Large intestine (tissue), 3 donors: ENCODE data around the gene IL7R. TPM values are rescaled to one million over a fixed set of nuclear protein-coding genes. Genes with fewer than 3 reads are reported as not detected.
A peak's percentile ranks its signal among the peaks of the same experiment; 100 is the strongest.

Source experiments
- DNase-seq, 2 donors: peaks; one replicate each; pipeline versions ENCODE4 v3.0.0 to v3.0.0-alpha.2; 2013
- H3K27ac ChIP-seq: one replicate; pipeline ENCODE4 v1.5.1; 2013; ENCODE audit warnings: low read length
- H3K27me3 ChIP-seq: 2 replicates; pipeline ENCODE4 v1.6.1; 2013; ENCODE audit warnings: low read length; ENCODE audit not compliant: control insufficient read depth, insufficient read depth
- H3K36me3 ChIP-seq: 2 replicates; pipeline ENCODE4 v1.6.1; 2013; ENCODE audit warnings: low read length; ENCODE audit not compliant: control insufficient read depth, insufficient read depth
- H3K4me1 ChIP-seq: one replicate; pipeline ENCODE4 v1.6.1; 2013; ENCODE audit warnings: low read length; ENCODE audit not compliant: control insufficient read depth, insufficient read depth
- H3K4me3 ChIP-seq: one replicate; pipeline ENCODE4 v1.5.1; 2013; ENCODE audit warnings: low read length
- H3K9me3 ChIP-seq: one replicate; pipeline ENCODE4 v1.6.1; 2013; ENCODE audit warnings: mild to moderate bottlenecking, low read depth, low read length, moderate library complexity; ENCODE audit not compliant: control insufficient read depth
- WGBS: methylation state at CpG from one replicate; pipeline ENCODE4 v1.1.5; 2013; ENCODE audit warnings: low lambda C conversion rate; ENCODE audit not compliant: insufficient coverage; 5-methylcytosine and 5-hydroxymethylcytosine counted together
- polyA plus RNA-seq: library from polyadenylated mRNA; unstranded; fragments of 120-200 nt; gene quantifications from one replicate; pipeline ENCODE4 v1.2.1, GENCODE V29; 2013

The IL7R gene
- polyA plus RNA-seq, 1 donor: 9.9 TPM

DNA sequence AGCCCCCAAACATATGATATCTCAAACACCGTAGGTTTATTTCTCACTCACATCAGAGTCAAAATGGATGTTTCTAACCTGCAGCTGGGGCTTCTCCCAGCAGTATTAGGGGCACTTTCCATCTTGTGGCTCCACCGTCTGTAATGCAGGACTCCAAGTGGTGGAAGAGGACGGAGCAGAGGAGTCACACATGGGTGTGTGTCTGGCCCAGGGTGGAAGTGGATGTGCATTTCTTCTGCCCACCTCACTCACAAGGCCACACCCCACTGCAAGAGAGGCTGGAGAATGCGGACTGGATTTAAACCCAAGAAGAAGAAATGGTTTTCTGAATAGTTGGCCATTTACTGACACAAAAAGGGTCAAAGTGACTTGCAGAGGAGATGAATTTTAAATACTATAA is 13.9 kb downstream of the IL7R start:
- Histone ChIP-seq H3K27me3 (no peaks in the 10 kb centered on the region), H3K36me3 (no peaks in the 10 kb centered on the region), H3K4me3 (no peak overlapping the region), H3K27ac (no peak overlapping the region), H3K4me1 (no peaks in the 10 kb centered on the region), H3K9me3 (no peaks in the 10 kb centered on the region)
- no peak for DNase-seq
- no CpG with 5 or more reads among the region's 4 CpGs for WGBS

DNA sequence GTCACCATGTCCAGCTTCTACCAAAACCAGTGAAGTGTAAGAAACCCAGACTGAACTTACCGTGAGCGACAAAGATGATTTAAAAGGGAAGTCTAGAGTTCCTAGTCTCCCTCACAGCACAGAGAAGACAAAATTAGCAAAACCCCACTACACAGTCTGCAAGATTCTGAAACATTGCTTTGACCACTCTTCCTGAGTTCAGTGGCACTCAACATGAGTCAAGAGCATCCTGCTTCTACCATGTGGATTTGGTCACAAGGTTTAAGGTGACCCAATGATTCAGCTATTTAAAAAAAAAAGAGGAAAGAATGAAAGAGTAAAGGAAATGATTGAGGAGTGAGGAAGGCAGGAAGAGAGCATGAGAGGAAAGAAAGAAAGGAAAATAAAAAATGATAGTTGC is 19.8 kb downstream of the IL7R start:
- H3K9me3 ChIP-seq: no peaks in the 10 kb centered on the region
- no peak overlapping the region for H3K4me3 ChIP-seq
- no peaks in the 10 kb centered on the region for H3K36me3 ChIP-seq
- H3K27ac ChIP-seq: no peak overlapping the region
- no peaks in the 10 kb centered on the region for H3K27me3 ChIP-seq
- no CpG with 5 or more reads among the region's 2 CpGs for WGBS
- no peaks in the 10 kb centered on the region for H3K4me1 ChIP-seq
- no peak for DNase-seq

DNA sequence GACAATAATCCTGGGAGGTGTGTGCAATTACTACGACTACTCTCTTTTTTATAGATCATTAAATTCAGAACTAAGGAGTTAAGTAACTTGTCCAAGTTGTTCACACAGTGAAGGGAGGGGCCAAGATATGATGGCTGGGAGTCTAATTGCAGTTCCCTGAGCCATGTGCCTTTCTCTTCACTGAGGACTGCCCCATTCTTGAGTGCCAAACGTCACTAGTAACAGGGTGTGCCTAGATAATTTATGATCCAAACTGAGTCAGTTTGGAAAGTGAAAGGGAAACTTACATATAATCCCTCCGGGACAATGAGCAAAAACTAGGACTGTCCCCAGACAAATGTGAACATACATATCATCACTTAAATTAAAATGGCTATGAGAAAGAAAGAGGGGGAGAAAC is 20.2 kb downstream of the IL7R start:
- H3K36me3 ChIP-seq: no peaks in the 10 kb centered on the region
- DNase-seq: peak; percentile 62 to 82
- H3K4me3 ChIP-seq: no peak overlapping the region
- no peaks in the 10 kb centered on the region for H3K9me3 ChIP-seq
- 0% methylated on average over 1 of the region's 3 CpGs for WGBS
- no peaks in the 10 kb centered on the region for H3K27me3 ChIP-seq
- no peaks in the 10 kb centered on the region for H3K4me1 ChIP-seq
- H3K27ac ChIP-seq: no peak overlapping the region

DNA sequence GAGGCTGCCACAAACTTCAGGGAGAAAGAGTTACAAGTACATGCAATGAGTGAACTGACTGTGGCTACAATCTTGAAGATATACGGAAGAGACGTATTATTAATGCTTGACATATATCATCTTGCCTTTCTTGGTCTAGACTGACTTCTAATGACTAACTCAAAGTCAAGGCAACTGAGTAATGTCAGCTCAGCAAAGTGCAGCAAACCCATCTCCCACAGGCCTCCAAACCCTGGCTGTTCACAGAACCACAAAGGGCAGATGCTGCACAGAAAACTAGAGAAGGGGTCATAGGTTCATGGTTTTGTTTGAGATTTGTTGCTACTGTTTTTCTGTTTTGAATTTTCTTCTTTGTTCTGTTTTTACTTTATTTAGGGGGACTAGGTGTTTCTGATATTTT is 21.0 kb downstream of the IL7R start:
- no CpG with 5 or more reads among the region's 2 CpGs for WGBS
- Histone ChIP-seq H3K27me3 (no peaks in the 10 kb centered on the region), H3K4me1 (no peaks in the 10 kb centered on the region), H3K36me3 (no peaks in the 10 kb centered on the region), H3K9me3 (no peaks in the 10 kb centered on the region), H3K27ac (no peak overlapping the region), H3K4me3 (no peak overlapping the region)
- no peak for DNase-seq

DNA sequence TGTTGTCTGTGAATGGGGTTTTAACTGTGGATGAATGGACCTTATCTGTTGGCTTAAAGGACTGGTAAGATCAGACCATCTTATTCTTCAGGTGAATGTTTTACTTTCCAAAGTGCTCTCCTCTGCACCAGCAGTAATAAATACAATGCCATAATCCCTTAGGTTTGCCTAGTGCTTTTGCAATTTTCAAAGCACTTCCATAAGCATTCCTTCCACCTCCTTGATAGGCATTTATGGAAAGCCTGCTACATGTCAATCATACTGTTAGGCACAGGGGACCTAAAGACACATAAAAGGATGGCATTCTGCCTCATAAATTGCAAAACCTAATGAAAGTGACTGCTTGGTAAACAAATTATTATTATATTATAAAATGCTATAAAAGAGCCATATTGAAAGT is 21.4 kb downstream of the IL7R start:
- Histone ChIP-seq H3K27me3 (no peaks in the 10 kb centered on the region), H3K36me3 (no peaks in the 10 kb centered on the region), H3K4me1 (no peaks in the 10 kb centered on the region), H3K27ac (no peak overlapping the region), H3K4me3 (no peak overlapping the region), H3K9me3 (no peaks in the 10 kb centered on the region)
- no peak for DNase-seq

DNA sequence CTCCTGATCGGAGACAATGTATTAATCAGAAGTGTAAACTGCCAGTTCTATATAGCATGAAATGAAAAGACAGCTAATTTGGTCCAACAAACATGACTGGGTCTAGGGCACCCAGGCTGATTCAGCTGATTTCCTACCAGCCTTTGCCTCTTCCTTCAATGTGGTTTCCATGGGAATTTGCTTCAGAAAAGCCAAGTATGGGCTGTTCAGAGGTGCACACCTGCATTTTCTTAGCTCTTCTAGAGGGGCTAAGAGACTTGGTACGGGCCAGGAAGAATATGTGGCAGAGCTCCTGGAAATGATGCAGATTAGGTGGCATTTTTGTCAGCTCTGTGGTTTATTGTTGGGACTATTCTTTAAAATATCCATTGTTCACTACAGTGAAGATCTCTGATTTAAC is 22.4 kb downstream of the IL7R start:
- no peaks in the 10 kb centered on the region for H3K27me3 ChIP-seq
- H3K27ac ChIP-seq: no peak overlapping the region
- H3K4me1 ChIP-seq: no peaks in the 10 kb centered on the region
- no CpG with 5 or more reads among the region's 2 CpGs for WGBS
- no peak overlapping the region for H3K4me3 ChIP-seq
- no peaks in the 10 kb centered on the region for H3K9me3 ChIP-seq
- no peaks in the 10 kb centered on the region for H3K36me3 ChIP-seq
- DNase-seq: no peak

DNA sequence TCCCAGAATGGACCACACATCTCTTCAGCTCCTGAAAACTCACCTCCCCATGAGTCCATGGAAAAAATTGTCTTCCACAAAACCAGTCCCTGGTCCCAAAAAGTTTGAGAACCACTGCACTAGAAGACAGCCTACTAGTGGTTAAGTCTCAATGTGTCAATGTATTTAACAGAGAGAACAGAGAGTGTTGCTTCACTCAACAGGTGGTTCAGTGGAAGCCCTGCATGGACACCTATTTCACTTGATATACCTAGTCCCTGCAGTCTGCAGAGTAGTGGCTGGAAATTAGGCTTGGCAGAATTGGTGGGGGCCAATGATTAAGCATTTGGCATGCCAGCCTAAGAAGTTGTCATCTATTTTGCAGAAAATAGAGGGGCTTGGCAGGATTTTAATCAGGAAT is 23.0 kb downstream of the IL7R start:
- Histone ChIP-seq H3K27me3 (no peaks in the 10 kb centered on the region), H3K4me1 (no peaks in the 10 kb centered on the region), H3K4me3 (no peak overlapping the region), H3K9me3 (no peaks in the 10 kb centered on the region), H3K36me3 (no peaks in the 10 kb centered on the region), H3K27ac (no peak overlapping the region)
- DNase-seq: no peak

DNA sequence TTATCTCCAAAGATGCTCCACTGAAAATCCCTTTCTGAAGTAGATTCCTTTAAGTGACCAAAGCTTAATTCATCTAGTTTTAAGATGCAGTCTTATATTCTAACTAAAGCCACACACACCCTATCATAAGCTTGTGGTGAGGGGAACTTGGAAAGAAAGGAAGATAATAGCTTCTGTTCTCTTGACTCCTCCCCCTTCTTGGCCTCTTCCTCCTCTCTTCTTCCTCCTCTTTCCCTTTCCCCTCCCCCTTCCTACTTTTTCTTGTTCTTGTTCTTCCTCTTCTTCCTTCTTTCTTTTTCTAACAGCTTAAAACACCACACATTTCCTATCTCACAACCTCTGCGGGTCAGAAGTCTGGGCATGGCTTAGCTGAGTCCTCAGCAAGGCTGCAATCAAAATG is 23.5 kb downstream of the IL7R start:
- Histone ChIP-seq H3K9me3 (no peaks in the 10 kb centered on the region), H3K36me3 (no peaks in the 10 kb centered on the region), H3K27ac (no peak overlapping the region), H3K27me3 (no peaks in the 10 kb centered on the region), H3K4me1 (no peaks in the 10 kb centered on the region), H3K4me3 (no peak overlapping the region)
- WGBS: 80% methylated on average over 1 of the region's 1 CpG
- DNase-seq: no peak

DNA sequence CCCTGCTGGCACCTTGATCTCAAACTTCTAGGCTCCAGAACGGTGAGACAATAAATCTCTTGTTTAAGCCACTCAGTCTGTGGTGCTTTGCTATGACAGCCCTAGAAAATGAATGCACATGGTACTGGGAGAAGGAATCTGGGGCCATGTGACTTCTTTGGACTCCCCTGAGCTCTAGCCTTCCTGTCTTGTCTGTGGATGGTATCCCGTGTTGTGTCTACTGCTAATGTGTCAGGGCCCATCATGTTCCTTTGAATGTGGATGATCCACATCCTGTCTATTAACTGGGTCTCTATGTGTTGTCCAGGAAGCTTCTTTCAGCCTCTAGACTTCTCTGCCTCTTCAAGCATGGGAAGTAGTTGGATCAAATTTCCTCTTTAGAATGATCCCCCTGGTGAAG is 25.1 kb downstream of the IL7R start:
- DNase-seq: no peak
- no peak overlapping the region for H3K27ac ChIP-seq
- H3K27me3 ChIP-seq: no peaks in the 10 kb centered on the region
- no peaks in the 10 kb centered on the region for H3K9me3 ChIP-seq
- no CpG with 5 or more reads among the region's 2 CpGs for WGBS
- no peak overlapping the region for H3K4me3 ChIP-seq
- no peaks in the 10 kb centered on the region for H3K4me1 ChIP-seq
- no peaks in the 10 kb centered on the region for H3K36me3 ChIP-seq

DNA sequence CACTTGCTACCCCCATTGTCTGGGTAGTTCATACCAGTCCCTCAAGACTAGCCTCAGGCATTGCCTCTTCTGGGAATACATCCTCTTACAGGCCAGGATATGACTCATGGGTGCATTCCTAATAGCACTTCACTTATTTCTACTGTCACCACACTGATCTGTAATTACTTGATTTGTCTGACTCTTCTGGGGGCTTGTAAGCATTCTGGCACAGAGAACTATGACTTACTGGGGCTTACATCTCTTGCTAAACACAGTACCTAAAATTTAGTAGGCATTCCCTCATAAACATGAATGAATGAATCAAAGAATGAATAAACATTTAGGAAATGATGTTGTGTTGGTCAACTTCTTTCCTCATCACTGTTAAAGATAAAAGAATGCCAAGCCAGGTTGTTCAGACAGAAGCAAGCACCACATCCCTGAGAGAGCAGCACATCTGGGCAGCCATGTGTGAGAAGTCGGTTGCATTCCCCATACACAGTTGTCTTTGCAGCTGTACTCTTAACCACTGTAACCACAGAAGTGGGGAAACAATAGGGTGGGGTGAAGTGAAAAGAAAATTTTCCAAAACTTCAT is 27.6 kb downstream of the IL7R start:
- H3K4me3 ChIP-seq: no peak overlapping the region
- H3K36me3 ChIP-seq: no peaks in the 10 kb centered on the region
- no peak overlapping the region for H3K27ac ChIP-seq
- no peak for DNase-seq
- WGBS: 60% methylated on average over 1 of the region's 1 CpG
- H3K4me1 ChIP-seq: no peaks in the 10 kb centered on the region
- peaks cover 3% of the 10 kb centered on the region for H3K27me3 ChIP-seq
- no peaks in the 10 kb centered on the region for H3K9me3 ChIP-seq

DNA sequence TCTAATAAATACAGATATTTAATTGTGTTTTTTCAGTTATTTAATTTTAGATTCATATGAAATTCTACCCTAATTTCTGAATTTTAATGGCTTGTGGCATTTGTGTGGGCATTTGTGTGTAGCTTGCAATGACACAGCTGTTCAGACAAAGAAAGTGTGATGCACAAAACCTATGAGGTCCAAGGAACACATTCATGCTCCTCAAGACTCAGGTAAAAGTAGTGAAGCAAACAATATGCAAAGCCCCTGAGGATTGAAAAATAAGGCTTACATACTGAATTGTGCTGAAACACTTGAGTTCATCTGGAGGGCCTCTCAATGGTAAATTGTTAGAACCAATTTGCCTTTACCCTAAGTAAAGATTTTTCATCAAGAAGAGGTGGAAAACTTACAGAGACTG is 28.1 kb downstream of the IL7R start:
- Histone ChIP-seq H3K36me3 (no peaks in the 10 kb centered on the region), H3K9me3 (no peaks in the 10 kb centered on the region), H3K27ac (no peak overlapping the region), H3K4me3 (no peak overlapping the region), H3K27me3 (peaks cover 3% of the 10 kb centered on the region), H3K4me1 (no peaks in the 10 kb centered on the region)
- no peak for DNase-seq
